ENCODE data around the gene SPAG6.

SPAG6 gene

DNA sequence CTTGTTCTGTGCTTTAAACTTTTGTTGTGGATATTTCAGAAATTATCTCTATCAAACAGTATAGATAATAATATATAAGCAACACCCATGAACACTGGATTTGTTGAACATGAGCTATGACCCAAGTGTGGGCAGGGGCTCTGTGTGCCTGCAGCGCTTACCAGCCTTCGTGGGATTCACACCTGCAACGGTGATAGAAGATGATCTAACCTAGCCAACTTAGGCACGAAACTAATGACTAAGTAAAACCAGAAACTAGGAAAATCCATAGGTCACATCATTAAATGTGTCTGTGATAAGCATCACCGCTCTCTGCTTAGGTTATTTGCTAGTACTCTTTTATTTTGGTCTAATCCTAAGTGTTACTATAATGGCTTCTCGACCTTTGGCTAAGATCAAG lies 18.0 kb downstream of the SPAG6 start:
- no peaks in the 10 kb centered on the region for H3K36me3 ChIP-seq (ENCODE audit: control insufficient read depth, insufficient read depth, low read length)
- no peak overlapping the region for H3K4me3 ChIP-seq (replicated peaks; ENCODE audit: low read depth, low read length)
- TF ChIP-seq, protein P1, sequence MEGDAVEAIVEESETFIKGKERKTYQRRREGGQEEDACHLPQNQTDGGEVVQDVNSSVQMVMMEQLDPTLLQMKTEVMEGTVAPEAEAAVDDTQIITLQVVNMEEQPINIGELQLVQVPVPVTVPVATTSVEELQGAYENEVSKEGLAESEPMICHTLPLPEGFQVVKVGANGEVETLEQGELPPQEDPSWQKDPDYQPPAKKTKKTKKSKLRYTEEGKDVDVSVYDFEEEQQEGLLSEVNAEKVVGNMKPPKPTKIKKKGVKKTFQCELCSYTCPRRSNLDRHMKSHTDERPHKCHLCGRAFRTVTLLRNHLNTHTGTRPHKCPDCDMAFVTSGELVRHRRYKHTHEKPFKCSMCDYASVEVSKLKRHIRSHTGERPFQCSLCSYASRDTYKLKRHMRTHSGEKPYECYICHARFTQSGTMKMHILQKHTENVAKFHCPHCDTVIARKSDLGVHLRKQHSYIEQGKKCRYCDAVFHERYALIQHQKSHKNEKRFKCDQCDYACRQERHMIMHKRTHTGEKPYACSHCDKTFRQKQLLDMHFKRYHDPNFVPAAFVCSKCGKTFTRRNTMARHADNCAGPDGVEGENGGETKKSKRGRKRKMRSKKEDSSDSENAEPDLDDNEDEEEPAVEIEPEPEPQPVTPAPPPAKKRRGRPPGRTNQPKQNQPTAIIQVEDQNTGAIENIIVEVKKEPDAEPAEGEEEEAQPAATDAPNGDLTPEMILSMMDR (IDR thresholded peaks at IDR 0.05; ENCODE audit: insufficient read depth, low read length, poor library complexity, severe bottlenecking): no peak
- H3K27me3 ChIP-seq (replicated peaks; ENCODE audit: control insufficient read depth, insufficient read depth, low read length): no peaks in the 10 kb centered on the region
- no peak for DNase-seq (ENCODE audit: extremely low read depth, insufficient read length)

DNA sequence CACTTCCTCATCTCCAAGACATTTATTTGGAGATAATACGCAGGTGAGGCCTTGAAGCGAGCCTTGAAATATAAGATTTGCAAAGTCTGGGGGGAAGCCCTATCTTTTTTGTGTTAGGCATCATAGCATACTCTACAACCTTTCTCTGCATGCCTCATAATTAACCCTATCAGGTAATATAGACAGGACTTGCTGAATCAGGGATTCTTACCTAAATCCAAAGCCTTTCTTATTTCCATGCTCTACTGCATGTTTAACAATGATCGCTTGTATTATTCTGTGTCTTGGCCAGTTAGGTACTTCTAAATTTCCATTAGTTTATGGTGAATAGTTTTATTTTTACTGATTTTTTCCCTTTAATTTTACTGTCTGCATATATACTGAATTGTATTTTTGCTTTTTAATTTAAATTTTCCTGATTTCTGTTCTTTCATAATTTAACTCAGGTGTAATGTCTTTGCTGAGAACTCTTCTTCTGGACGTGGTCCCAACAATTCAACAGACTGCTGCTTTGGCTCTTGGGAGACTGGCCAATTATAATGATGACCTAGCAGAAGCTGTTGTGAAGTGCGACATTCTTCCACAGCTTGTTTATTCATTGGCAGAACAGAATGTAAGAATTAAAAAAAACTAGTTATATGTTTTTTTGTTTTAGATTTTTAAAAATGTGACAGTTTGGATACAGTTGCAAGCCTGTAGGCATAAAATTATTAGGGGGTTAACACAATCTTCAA lies 19.3 kb downstream of the SPAG6 start:
- Histone ChIP-seq H3K27me3 (replicated peaks; ENCODE audit: control insufficient read depth, insufficient read depth, low read length) (no peaks in the 10 kb centered on the region), H3K4me3 (replicated peaks; ENCODE audit: low read depth, low read length) (no peak overlapping the region), H3K36me3 (ENCODE audit: control insufficient read depth, insufficient read depth, low read length) (no peaks in the 10 kb centered on the region)
- TF ChIP-seq, protein P1 (IDR thresholded peaks at IDR 0.05; ENCODE audit: insufficient read depth, low read length, poor library complexity, severe bottlenecking): no peak
- DNase-seq (ENCODE audit: extremely low read depth, insufficient read length): no peak

DNA sequence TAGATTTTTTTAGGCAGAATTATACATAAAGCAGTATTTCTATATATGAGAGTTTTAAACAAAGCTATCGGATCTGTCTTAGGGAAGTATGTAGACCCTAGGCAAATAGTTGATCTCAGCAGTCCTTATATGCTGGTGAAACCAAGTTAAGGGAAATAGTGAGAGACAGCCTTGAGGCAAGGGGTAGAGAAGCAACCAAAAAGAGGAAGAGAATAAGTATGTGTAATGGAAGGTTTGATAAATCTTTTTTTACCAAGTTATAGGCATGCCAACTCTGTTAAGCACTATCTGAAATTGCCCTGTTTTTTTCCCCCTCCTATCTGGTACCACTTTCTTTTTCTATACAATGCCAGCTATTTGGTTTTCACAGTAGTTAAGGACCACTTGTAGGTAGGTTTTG lies 19.9 kb downstream of the SPAG6 start:
- Histone ChIP-seq H3K4me3 (replicated peaks; ENCODE audit: low read depth, low read length) (no peak overlapping the region), H3K36me3 (ENCODE audit: control insufficient read depth, insufficient read depth, low read length) (no peaks in the 10 kb centered on the region), H3K27me3 (replicated peaks; ENCODE audit: control insufficient read depth, insufficient read depth, low read length) (no peaks in the 10 kb centered on the region)
- TF ChIP-seq, protein P1 (IDR thresholded peaks at IDR 0.05; ENCODE audit: insufficient read depth, low read length, poor library complexity, severe bottlenecking): no peak
- DNase-seq (ENCODE audit: extremely low read depth, insufficient read length): no peak

DNA sequence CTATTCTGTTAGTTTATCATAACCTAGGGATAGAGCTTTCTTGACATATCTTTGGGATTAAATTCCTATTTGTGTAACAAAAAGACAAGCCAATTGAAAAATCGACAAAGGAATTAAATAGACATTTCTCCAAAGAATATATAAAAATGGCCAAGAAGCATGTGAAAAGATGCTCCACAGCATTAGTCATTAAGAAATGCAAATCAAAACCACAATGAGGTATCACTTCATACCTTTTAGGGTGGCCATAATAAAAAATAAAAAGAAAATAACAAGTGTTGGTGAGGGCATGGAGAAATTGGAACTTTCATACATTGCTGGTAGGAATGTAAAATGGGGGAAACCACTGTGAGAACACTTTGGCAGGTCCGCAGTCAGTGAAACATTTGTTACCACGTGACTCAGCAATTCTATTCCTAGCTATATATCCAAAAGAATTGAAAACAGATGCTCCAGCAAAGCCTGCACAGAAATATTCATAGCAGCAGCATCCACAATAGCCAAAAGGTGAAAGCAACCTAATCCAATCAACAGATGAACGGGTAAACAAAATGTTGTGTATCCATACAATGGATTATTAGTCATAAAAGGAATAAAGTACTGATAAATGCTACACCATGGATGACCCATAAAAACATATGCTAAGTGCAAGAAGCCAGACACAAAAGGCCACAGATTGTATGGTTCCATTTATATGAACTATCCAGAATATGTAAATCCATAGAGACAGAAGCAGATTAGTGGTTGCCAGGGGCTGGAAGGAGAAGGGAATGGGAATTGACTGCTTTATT lies 20.5 kb downstream of the SPAG6 start:
- TF ChIP-seq, protein P1 (IDR thresholded peaks at IDR 0.05; ENCODE audit: insufficient read depth, low read length, poor library complexity, severe bottlenecking): no peak
- Histone ChIP-seq H3K27me3 (replicated peaks; ENCODE audit: control insufficient read depth, insufficient read depth, low read length) (no peaks in the 10 kb centered on the region), H3K4me3 (replicated peaks; ENCODE audit: low read depth, low read length) (no peak overlapping the region), H3K36me3 (ENCODE audit: control insufficient read depth, insufficient read depth, low read length) (no peaks in the 10 kb centered on the region)
- DNase-seq (ENCODE audit: extremely low read depth, insufficient read length): no peak

DNA sequence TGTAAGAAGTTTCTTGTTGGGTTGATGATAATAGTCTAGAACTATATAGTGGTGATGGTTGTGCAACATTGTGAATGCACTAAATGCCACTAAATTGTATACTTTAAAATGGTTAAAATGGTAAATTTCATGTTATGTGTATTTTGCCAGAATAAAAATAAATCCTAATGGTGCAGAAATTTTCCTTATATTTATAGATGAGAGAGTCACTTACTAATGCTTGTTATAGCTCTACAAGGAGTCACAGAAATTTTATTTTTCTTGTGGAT lies 21.1 kb downstream of the SPAG6 start:
- no peak for DNase-seq (ENCODE audit: extremely low read depth, insufficient read length)
- TF ChIP-seq, protein P1 (IDR thresholded peaks at IDR 0.05; ENCODE audit: insufficient read depth, low read length, poor library complexity, severe bottlenecking): no peak
- H3K36me3 ChIP-seq (ENCODE audit: control insufficient read depth, insufficient read depth, low read length): no peaks in the 10 kb centered on the region
- no peaks in the 10 kb centered on the region for H3K27me3 ChIP-seq (replicated peaks; ENCODE audit: control insufficient read depth, insufficient read depth, low read length)
- H3K4me3 ChIP-seq (replicated peaks; ENCODE audit: low read depth, low read length): no peak overlapping the region

Data from GM06990 (cell line).